Endothelial cell of umbilical vein (primary cell): ENCODE measurements around the gene MYOM3. TPM values are rescaled to one million over a fixed set of nuclear protein-coding genes. Genes with fewer than 3 reads are reported as not detected.

Experiments used
- BruUV-seq: library from RNA; stranded (reverse); fragments of 400-500 nt; replicated peaks from 2 replicates; lab custom pipeline; 2021; lab: Mats Ljungman, UMichigan
- CTCF ChIA-PET: fragments of 300-600, 350-600 bp; sonication (Branson Sonifier 250); formaldehyde crosslinking; loops from one replicate; lab custom pipeline; 2021; ENCODE audit warnings: antibody characterized with exemption, inconsistent platforms; lab: Charles Lee
- POLR2A ChIA-PET: fragments of 300-600, 350-600 bp; sonication (Branson Sonifier 250); formaldehyde crosslinking; loops from one replicate; lab custom pipeline; 2021; ENCODE audit warnings: antibody characterized with exemption, inconsistent platforms; lab: Charles Lee
- DNase-seq: peaks from one replicate; pipeline ENCODE4 v3.0.0-alpha.2; 2011; ENCODE audit warnings: low read depth, low spot score
- FAIRE-seq: peaks from 2 replicates; lab custom pipeline; 2011; peaks lifted over from hg19 to GRCh38; lab: Jason Lieb, UNC
- H2AFZ ChIP-seq: 2 replicates; pipeline ENCODE4 v1.6.0; 2012; ENCODE audit warnings: low read depth, low read length, control low read depth, inconsistent platforms
- H3K27ac ChIP-seq: 2 replicates; pipeline ENCODE4 v1.5.1; 2011; ENCODE audit warnings: low read depth, mild to moderate bottlenecking, control low read depth, low read length, moderate library complexity; ENCODE audit not compliant: insufficient read depth
- H3K27me3 ChIP-seq, 2 experiments: 2 replicates each; pipeline versions ENCODE4 v1.6.0 to v1.6.1; 2011; ENCODE audit warnings: low read length in 2 of 2, mixed read lengths in 1 of 2; ENCODE audit not compliant: control insufficient read depth in 2 of 2, insufficient read depth in 2 of 2
- H3K36me3 ChIP-seq, 2 experiments: 2 replicates in 1 of 2; 3 replicates in 1 of 2; pipeline ENCODE4 v1.5.1; 2011; ENCODE audit warnings: low read length in 2 of 2, mild to moderate bottlenecking in 1 of 2, moderate library complexity in 1 of 2; ENCODE audit not compliant: control insufficient read depth in 2 of 2, insufficient read depth in 2 of 2; ENCODE audit errors: extremely low read depth in 1 of 2
- H3K4me1 ChIP-seq: 3 replicates; pipeline ENCODE4 v1.5.1; 2011; ENCODE audit warnings: mild to moderate bottlenecking, low read length; ENCODE audit not compliant: control insufficient read depth, insufficient read depth; ENCODE audit errors: extremely low read depth
- H3K4me2 ChIP-seq: 2 replicates; pipeline ENCODE4 v1.6.1; 2011; ENCODE audit warnings: low read length, control low read depth, mixed read lengths; ENCODE audit not compliant: insufficient read depth
- H3K4me3 ChIP-seq, 3 experiments: fragments of 200-600 bp in 1 of 3; sonication (generic), shearing (Covaris generic) in 1 of 3; replicated peaks in 1 of 3; 2 replicates each; pipeline ENCODE4 v1.5.1; 2011 to 2016; ENCODE audit warnings: control low read depth in 3 of 3, low read length in 3 of 3, mild to moderate bottlenecking in 2 of 3, inconsistent platforms in 1 of 3, low read depth in 1 of 3, moderate library complexity in 1 of 3; ENCODE audit not compliant: insufficient read depth in 1 of 3
- H3K79me2 ChIP-seq: 2 replicates; pipeline ENCODE4 v1.6.0; 2012; ENCODE audit warnings: low read length, inconsistent platforms; ENCODE audit not compliant: control insufficient read depth, insufficient read depth
- H3K9ac ChIP-seq: replicated peaks from 2 replicates; pipeline ENCODE3; 2011; ENCODE audit warnings: low read length, control low read depth; ENCODE audit not compliant: insufficient read depth; ENCODE audit errors: extremely low read depth
- H3K9me1 ChIP-seq: replicated peaks from 3 replicates; pipeline ENCODE4 v1.6.0; 2011; ENCODE audit warnings: mild to moderate bottlenecking, low read length; ENCODE audit not compliant: control insufficient read depth, insufficient read depth; ENCODE audit errors: extremely low read depth
- H3K9me3 ChIP-seq: replicated peaks from 2 replicates; pipeline ENCODE4 v1.5.1; 2012; ENCODE audit warnings: low read length, inconsistent platforms; ENCODE audit not compliant: control insufficient read depth, insufficient read depth
- H4K20me1 ChIP-seq: replicated peaks from 2 replicates; pipeline ENCODE3; 2011; ENCODE audit warnings: mild to moderate bottlenecking, low read length; ENCODE audit not compliant: control insufficient read depth, insufficient read depth; ENCODE audit errors: extremely low read depth
- CTCF ChIP-seq, 2 donors: IDR thresholded peaks; 1 replicate in 1 of 2; 2 replicates in 1 of 2; pipeline ENCODE4 v1.5.1; 2011; ENCODE audit warnings: low read length in 2 of 2, mild to moderate bottlenecking in 2 of 2, moderate library complexity in 2 of 2, control low read depth in 1 of 2, inconsistent platforms in 1 of 2, low read depth in 1 of 2; ENCODE audit not compliant: insufficient read depth in 1 of 2; ENCODE audit errors: extremely low read depth in 1 of 2
- EZH2 ChIP-seq: IDR thresholded peaks from 2 replicates; pipeline ENCODE4 v1.6.1; 2012; ENCODE audit warnings: borderline replicate concordance, low read depth, mild to moderate bottlenecking, moderate library complexity, low read length, inconsistent platforms; ENCODE audit not compliant: severe bottlenecking
- FOS ChIP-seq: IDR thresholded peaks from 2 replicates; pipeline ENCODE4 v1.6.1; 2011; ENCODE audit warnings: mild to moderate bottlenecking, low read length, moderate library complexity, borderline replicate concordance; ENCODE audit not compliant: insufficient read depth
- GATA2 ChIP-seq: IDR thresholded peaks from 2 replicates; pipeline ENCODE4 v1.7.0; 2011; ENCODE audit warnings: low read depth, mild to moderate bottlenecking, moderate library complexity, mixed read lengths, low read length; ENCODE audit not compliant: insufficient read length, insufficient read depth
- JUN ChIP-seq: IDR thresholded peaks from 2 replicates; pipeline ENCODE4 v1.6.1; 2011; ENCODE audit warnings: borderline replicate concordance, low read depth; ENCODE audit not compliant: insufficient read length, insufficient read depth
- MAX ChIP-seq: IDR thresholded peaks from 2 replicates; pipeline ENCODE4 v1.6.1; 2011; ENCODE audit not compliant: insufficient read depth, insufficient read length
- MYC ChIP-seq: IDR thresholded peaks from one replicate; pipeline ENCODE4 v1.6.1; 2011; ENCODE audit warnings: mild to moderate bottlenecking, low read depth, low read length
- POLR2A ChIP-seq: IDR thresholded peaks from 2 replicates; pipeline ENCODE4 v1.6.1; 2012; ENCODE audit warnings: low read depth, mild to moderate bottlenecking, control low read depth, low read length
- POLR2AphosphoS5 ChIP-seq: IDR thresholded peaks from 2 replicates; pipeline ENCODE4 v1.6.1; 2012; ENCODE audit warnings: low read depth, mild to moderate bottlenecking, control low read depth, low read length, moderate library complexity; ENCODE audit not compliant: insufficient read depth
- dilution Hi-C: fragments of 300-500 bp; cut with MboI; formaldehyde crosslinking; loops from one replicate; pipeline ENCODE4 v1.15.0; 2019; ENCODE audit warnings: low sequenced_read_pairs; ENCODE audit not compliant: extremely low pct_ligation_motif_present
- intact Hi-C: fragments of 100-400 bp; cut with micrococcal nuclease; formaldehyde crosslinking; loops from one replicate; pipeline ENCODE4 v1.10.0; 2022
- polyA plus RNA-seq, 4 experiments: library from polyadenylated mRNA; depleted of rRNA in 3 of 4; stranded (reverse) in 3 of 4; unstranded in 1 of 4; fragments of >200 nt; gene quantifications; 2 replicates each; pipeline versions ENCODE4 v1.2.1 to v1.2.3, GENCODE V29; 2011 to 2012; ENCODE audit warnings: missing spikeins in 1 of 4
- total RNA-seq: library from RNA; stranded (reverse); gene quantifications from 2 replicates; pipeline ENCODE4 v1.2.3, GENCODE V29; 2021

Gene MYOM3
- total and polyA plus RNA-seq, 2 donors (not counting 3 experiments of a cell fraction or from before 2014, with no cell fraction given) = 0.11 to 0.40 TPM

GRCh38 chr1:24007079-24007478 lies 104.9 kb downstream of the MYOM3 start:
- Histone ChIP-seq H2AFZ (no peak overlapping the region), H3K27me3 (no peaks in the 10 kb centered on the region), H3K9ac (no peak overlapping the region), H3K9me1 (no peaks in the 10 kb centered on the region), H3K9me3 (no peaks in the 10 kb centered on the region), H3K27ac (no peak overlapping the region), H3K79me2 (no peaks in the 10 kb centered on the region), H3K4me3 (no peak overlapping the region), H3K4me1 (peaks cover 26% of the 10 kb centered on the region), H4K20me1 (no peaks in the 10 kb centered on the region), H3K36me3 (no peaks in the 10 kb centered on the region), H3K4me2 (no peak overlapping the region)
- intact Hi-C loops (no loop called here), dilution Hi-C loops (no loop called here)
- TF ChIP-seq POLR2AphosphoS5 (no peak), CTCF (IDR thresholded peaks at IDR 0.05; ENCODE audit: extremely low read depth in 1 of 2, insufficient read depth in 1 of 2, low read depth in 1 of 2, low read length in 2 of 2) (no peak), MAX (no peak), JUN (no peak), POLR2A (no peak), MYC (no peak), FOS (no peak), GATA2 (no peak), EZH2 (no peak)
- POLR2A ChIA-PET = interaction anchor here (0.6 to 1.6 kb wide), 6 partner anchors 12 to 606 kb away, joined by 3 to 6 read pairs (median 4); partner anchors contain the start of gene SRSF10
- DNase-seq (no peak), FAIRE-seq (peak; percentile 35)
- CTCF ChIA-PET = interaction anchor here (0.8 to 4.3 kb wide), 3 partner anchors 12 to 27 kb away, joined by 3 to 33 read pairs (median 3); no protein-coding TSS in a partner anchor
- no TSS peak for BruUV-seq

Other genes starting within 250 kb of the MYOM3 start
- gene FUCA1, start 243.8 kb downstream of the MYOM3 start, total RNA-seq = 4.3 and 4.9 TPM in 2 replicates
- gene FUCA1, start 243.8 kb downstream of the MYOM3 start, polyA plus RNA-seq = 5.6 and 6.6 TPM in 2 replicates
- gene CNR2, start 198.8 kb downstream of the MYOM3 start, total RNA-seq = not detected in 2 replicates
- not detected in 2 replicates for gene CNR2, start 198.8 kb downstream of the MYOM3 start, polyA plus RNA-seq
- gene PNRC2, start 152.3 kb downstream of the MYOM3 start, total RNA-seq = 77.8 and 107 TPM in 2 replicates
- 36.3 and 70.2 TPM in 2 replicates for gene PNRC2, start 152.3 kb downstream of the MYOM3 start, polyA plus RNA-seq
- gene SRSF10, start 131.8 kb downstream of the MYOM3 start, total RNA-seq = 124 and 125 TPM in 2 replicates
- gene SRSF10, start 131.8 kb downstream of the MYOM3 start, polyA plus RNA-seq = 81.2 and 135 TPM in 2 replicates
- not detected in 2 replicates for gene IL22RA1, start 31.0 kb upstream of the MYOM3 start, total RNA-seq
- gene IL22RA1, start 31.0 kb upstream of the MYOM3 start, polyA plus RNA-seq = not detected in 2 replicates
- not detected in 2 replicates for gene IFNLR1, start 75.2 kb upstream of the MYOM3 start, total RNA-seq
- 0.01 TPM in 1 of 2 replicates, not detected in the other for gene IFNLR1, start 75.2 kb upstream of the MYOM3 start, polyA plus RNA-seq
- not detected in 2 replicates for gene GRHL3, start 207.2 kb upstream of the MYOM3 start, total RNA-seq
- gene GRHL3, start 207.2 kb upstream of the MYOM3 start, polyA plus RNA-seq = not detected in 2 replicates